Effector memory CD4-positive, alpha-beta T cell (primary cell): ENCODE measurements around the gene CNMD.

Experiments
- DNase-seq, 3 donors: peaks; one replicate each; pipeline ENCODE4 v3.0.0-alpha.2; 2020
- H3K27ac ChIP-seq: 2 replicates; pipeline ENCODE4 v1.7.0; 2013; ENCODE audit warnings: mild to moderate bottlenecking, low read length, moderate library complexity; ENCODE audit not compliant: insufficient read depth, poor library complexity, severe bottlenecking
- H3K27me3 ChIP-seq: replicated peaks from 2 replicates; pipeline ENCODE4 v1.7.0; 2013; ENCODE audit warnings: mild to moderate bottlenecking, low read length; ENCODE audit not compliant: insufficient read depth, control insufficient read depth, poor library complexity, severe bottlenecking
- H3K36me3 ChIP-seq: 2 replicates; pipeline ENCODE4 v1.7.0; 2013; ENCODE audit warnings: mild to moderate bottlenecking, low read length, moderate library complexity; ENCODE audit not compliant: control insufficient read depth, insufficient read depth
- H3K4me1 ChIP-seq: 2 replicates; pipeline ENCODE4 v1.7.0; 2013; ENCODE audit warnings: low read length, mild to moderate bottlenecking; ENCODE audit not compliant: control insufficient read depth, insufficient read depth, poor library complexity, severe bottlenecking
- H3K4me3 ChIP-seq: 2 replicates; pipeline ENCODE4 v1.7.0; 2013; ENCODE audit warnings: low read length, low read depth, mild to moderate bottlenecking; ENCODE audit not compliant: insufficient read depth, poor library complexity, severe bottlenecking
- H3K9me3 ChIP-seq: 2 replicates; pipeline ENCODE4 v1.7.0; 2013; ENCODE audit warnings: mild to moderate bottlenecking, low read length, moderate library complexity; ENCODE audit not compliant: control insufficient read depth

CNMD gene

DNA sequence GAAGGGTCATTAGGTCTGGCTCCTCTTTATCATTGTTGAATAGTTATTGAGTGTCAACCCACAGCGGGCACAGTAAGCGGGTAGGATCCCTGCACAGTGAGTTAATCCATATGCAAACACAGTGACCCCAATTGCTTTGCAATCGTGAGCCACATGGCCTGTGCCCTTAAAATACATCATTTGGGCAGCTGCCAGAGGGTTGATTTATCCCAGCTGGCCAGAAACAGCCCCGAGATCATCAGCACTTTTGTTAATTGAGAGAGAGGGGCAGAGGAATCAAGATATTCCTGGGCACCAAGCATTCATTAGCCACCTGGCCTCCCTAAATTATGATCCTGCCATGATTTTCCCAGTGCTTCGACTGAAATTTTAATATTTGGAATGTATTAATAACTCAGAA is 9.8 kb upstream of the CNMD start:
- Histone ChIP-seq H3K4me1 (no peaks in the 10 kb centered on the region), H3K27ac (no peak overlapping the region), H3K36me3 (no peaks in the 10 kb centered on the region), H3K9me3 (no peaks in the 10 kb centered on the region), H3K27me3 (no peaks in the 10 kb centered on the region), H3K4me3 (no peak overlapping the region)
- no peak for DNase-seq

DNA sequence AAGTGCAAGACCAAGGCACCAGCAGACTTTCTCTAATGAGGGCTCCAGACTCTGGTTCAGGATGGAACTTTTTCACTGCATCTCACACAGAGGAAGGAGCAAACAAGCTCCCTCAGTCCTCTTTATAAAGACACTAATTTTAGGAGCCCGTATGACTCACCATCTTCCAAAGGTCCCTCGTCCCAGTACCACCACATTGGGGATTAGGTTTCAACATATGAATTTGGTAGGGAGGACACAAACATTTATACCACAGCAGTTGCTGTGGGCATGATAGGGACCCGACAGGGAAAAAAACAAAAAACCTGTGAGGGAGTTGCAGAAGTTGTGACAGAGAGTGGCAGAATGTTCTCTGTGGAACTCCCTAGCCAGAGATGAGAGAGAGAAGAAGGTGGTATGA is 6.5 kb upstream of the CNMD start:
- Histone ChIP-seq H3K4me3 (no peak overlapping the region), H3K36me3 (no peaks in the 10 kb centered on the region), H3K9me3 (no peaks in the 10 kb centered on the region), H3K27ac (no peak overlapping the region), H3K4me1 (no peaks in the 10 kb centered on the region), H3K27me3 (no peaks in the 10 kb centered on the region)
- DNase-seq = no peak

DNA sequence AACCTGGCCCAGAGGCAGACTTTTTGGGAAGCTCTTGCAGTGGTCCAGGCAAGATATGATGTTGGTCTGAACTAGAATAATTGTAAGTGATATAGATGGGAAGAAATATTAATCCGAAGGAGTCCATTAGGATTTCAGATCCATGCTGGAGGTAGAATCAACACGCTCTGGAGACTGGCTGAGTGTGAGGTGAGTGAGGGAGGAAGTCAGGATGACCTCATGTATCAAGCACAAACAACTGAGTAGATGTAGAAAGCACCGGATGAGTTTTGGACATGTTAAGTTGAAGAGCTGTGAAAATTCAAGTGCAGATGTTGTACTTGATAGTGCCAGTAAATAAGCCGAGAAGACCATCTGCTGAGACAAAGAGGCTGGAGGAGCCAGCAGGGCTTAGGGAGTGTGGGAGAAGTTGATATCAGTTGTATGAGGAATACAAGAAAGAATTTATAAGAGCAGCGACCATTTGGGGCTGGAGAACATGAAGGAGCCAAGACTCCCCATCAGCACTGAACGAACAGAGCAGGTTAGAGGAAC is 5.3 kb upstream of the CNMD start:
- no peaks in the 10 kb centered on the region for H3K9me3 ChIP-seq
- no peak for DNase-seq
- peaks cover 6% of the 10 kb centered on the region for H3K27me3 ChIP-seq
- no peaks in the 10 kb centered on the region for H3K4me1 ChIP-seq
- no peak overlapping the region for H3K4me3 ChIP-seq
- no peaks in the 10 kb centered on the region for H3K36me3 ChIP-seq
- no peak overlapping the region for H3K27ac ChIP-seq

DNA sequence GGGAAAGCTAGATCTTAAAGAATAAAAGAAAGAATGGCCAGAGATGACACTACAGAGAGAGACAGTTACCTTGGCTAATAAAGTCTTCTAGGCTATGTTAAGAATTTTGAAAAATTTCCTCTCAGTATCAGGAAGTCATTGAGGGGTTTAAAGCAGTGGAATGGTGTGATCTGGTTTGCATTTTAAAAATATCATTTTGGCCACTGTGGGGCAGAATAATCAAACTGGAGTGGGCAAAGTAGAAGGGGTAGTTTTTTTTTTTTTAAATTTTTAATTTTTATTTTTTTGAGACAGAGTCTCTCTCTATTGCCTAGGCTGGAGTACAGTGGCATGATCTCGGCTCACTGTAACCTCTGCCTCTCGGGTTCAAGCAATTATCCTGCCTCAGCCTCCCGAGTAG is 4.4 kb upstream of the CNMD start:
- no peak for DNase-seq
- no peaks in the 10 kb centered on the region for H3K9me3 ChIP-seq
- H3K27ac ChIP-seq = no peak overlapping the region
- H3K27me3 ChIP-seq = peaks cover 15% of the 10 kb centered on the region
- no peaks in the 10 kb centered on the region for H3K36me3 ChIP-seq
- no peak overlapping the region for H3K4me3 ChIP-seq
- peaks cover 4% of the 10 kb centered on the region for H3K4me1 ChIP-seq

DNA sequence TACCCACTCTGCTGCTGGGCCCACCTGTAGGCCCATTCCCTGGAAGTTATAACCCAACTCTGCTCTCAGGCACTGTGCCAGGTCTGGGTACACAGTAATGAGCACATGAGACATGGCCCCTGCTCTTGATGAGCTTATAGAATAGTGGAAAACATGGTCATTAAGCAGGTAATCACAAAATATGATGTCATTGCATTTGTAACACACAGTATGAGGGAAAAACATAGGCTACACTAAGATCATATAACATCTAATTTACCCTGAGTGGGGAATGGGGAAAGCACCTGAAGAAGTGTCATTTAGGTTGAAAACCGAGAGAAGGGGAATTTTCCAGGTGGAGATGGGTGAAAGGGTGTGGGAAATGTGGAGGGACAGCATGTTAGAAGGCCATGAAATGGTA is 3.9 kb upstream of the CNMD start:
- DNase-seq = no peak
- Histone ChIP-seq H3K27ac (no peak overlapping the region), H3K4me1 (peaks cover 4% of the 10 kb centered on the region), H3K36me3 (no peaks in the 10 kb centered on the region), H3K9me3 (no peaks in the 10 kb centered on the region), H3K4me3 (no peak overlapping the region), H3K27me3 (peaks cover 19% of the 10 kb centered on the region)

DNA sequence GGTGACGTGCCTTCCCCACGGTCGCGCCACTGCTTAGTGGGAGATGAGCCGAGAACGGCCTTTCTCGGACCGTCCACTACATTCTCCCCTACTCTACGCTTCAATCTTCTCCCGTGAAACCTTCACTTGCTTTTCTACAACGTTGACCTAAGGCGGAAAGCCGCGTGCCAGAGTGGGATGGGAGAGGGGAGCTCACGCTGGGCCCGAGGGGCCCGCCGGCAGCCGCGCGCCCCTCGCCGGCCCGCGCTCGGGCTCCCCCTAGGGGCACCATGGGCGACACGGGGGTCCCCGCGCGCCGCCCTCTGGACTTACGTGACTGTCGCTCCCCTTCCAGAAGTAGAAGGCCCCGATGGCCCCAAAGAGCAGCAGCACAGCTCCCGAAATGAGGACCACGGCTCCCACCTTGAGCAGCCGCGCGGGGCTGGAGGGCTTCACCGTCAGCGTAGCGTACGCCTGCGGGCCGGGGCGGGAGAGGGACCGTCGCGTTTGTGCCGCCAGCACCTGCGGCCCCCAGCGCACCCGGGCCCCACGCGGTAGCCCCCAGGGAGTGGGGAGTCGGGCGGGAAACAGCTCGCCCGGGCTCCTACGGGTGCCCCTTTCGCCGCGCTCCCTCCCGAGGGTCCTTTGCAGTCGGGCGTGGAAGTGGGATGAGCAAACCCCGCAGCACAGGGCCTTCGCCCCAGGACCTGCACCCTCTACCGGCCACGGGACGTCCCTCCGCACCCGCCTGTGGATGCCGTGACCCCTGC is 727 bp downstream of the CNMD start:
- Histone ChIP-seq H3K9me3 (no peaks in the 10 kb centered on the region), H3K36me3 (no peaks in the 10 kb centered on the region), H3K27me3 (peaks cover 20% of the 10 kb centered on the region), H3K4me1 (peaks cover 4% of the 10 kb centered on the region), H3K27ac (no peak overlapping the region), H3K4me3 (no peak overlapping the region)
- no peak for DNase-seq

DNA sequence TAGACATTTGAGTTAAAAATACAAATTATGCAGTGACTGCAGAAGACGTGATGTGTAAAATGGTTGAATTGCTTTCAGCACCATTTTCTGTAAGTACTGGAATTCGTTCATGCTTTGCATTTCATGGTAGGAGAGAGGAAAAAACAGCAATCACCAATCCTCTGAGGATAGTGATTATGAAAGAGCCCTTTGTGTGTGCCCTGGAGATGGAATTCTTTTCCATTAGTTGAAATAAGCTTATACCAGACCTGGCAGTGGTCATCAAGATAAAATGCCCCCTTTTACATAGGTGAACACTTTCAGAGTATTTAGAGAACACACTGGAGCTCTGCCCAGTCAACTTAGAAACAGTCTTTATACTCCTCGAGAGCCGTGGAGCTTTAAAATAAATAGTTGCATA is 1.7 kb downstream of the CNMD start:
- no peaks in the 10 kb centered on the region for H3K9me3 ChIP-seq
- peaks cover 4% of the 10 kb centered on the region for H3K4me1 ChIP-seq
- H3K27ac ChIP-seq = no peak overlapping the region
- H3K36me3 ChIP-seq = no peaks in the 10 kb centered on the region
- peaks cover 20% of the 10 kb centered on the region for H3K27me3 ChIP-seq
- no peak for DNase-seq
- no peak overlapping the region for H3K4me3 ChIP-seq

DNA sequence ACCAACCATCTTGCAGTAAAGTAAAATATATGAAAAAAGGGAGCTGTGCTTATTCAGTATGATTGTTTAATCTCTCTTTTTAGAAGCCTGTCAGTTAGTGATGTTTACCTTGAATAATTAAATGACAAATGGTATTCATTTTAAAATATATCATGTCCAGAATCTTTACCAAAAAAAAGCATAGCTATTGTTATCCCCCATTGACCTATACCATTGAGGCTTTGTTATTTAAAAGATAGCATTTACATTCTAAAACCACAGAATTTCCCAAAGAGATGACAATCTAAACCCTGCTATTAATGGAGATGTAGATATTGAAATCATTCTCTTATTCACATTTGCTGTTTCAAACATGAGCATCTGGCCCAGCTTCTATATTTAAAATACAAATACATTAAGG is 2.2 kb downstream of the CNMD start:
- H3K36me3 ChIP-seq = no peaks in the 10 kb centered on the region
- peaks cover 20% of the 10 kb centered on the region for H3K27me3 ChIP-seq
- DNase-seq = no peak
- no peak overlapping the region for H3K27ac ChIP-seq
- peaks cover 4% of the 10 kb centered on the region for H3K4me1 ChIP-seq
- no peak overlapping the region for H3K4me3 ChIP-seq
- no peaks in the 10 kb centered on the region for H3K9me3 ChIP-seq

DNA sequence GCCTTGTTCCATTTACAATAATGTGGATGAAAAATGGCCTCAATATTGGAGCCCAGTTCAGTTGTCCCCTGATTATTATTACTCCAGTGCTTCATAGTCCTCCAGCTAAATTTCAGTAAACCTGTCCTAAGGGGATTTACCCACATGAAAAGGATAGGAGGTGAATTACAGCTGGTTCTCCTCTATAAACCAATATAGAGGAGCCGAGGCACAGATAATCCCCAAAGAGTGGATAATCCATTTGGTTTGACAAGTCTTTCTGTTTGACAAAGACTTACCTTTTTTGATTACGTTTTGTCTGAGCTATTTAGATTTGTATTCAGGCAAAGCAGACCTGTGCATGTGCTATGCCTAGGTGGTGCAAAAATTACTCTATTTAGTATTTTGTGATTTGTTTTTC is 2.7 kb downstream of the CNMD start:
- Histone ChIP-seq H3K36me3 (no peaks in the 10 kb centered on the region), H3K9me3 (no peaks in the 10 kb centered on the region), H3K4me3 (no peak overlapping the region), H3K4me1 (peaks cover 4% of the 10 kb centered on the region), H3K27ac (no peak overlapping the region), H3K27me3 (peaks cover 20% of the 10 kb centered on the region)
- no peak for DNase-seq

DNA sequence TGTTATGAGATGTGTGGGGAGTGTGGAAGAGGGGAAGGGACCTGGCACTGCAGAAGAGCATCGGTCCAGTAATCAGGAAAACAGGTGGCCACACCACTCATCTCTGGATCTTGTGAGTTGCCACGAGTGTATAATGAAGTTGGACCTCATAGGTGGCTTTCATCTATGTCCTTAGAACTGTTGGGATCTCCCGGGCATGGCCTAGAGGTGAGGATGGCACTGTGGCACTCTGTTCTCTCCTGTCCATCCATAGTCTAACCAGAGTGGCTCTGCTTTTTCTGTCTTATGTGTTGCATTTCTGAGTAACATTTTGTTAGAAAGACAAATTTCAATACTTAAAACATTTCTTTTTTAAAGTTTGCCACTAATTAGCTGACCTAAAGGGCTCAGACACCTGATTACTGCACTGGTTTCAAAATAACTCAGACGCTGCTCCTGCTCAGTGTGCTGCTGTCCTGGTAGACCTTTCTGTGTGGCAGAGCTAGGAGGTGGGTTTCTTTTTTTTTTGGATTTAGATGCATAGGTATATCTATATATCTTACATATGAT is 5.5 kb downstream of the CNMD start:
- no peak overlapping the region for H3K27ac ChIP-seq
- no peak for DNase-seq
- H3K4me3 ChIP-seq = no peak overlapping the region
- no peaks in the 10 kb centered on the region for H3K9me3 ChIP-seq
- peaks cover 2% of the 10 kb centered on the region for H3K4me1 ChIP-seq
- peaks cover 6% of the 10 kb centered on the region for H3K27me3 ChIP-seq
- no peaks in the 10 kb centered on the region for H3K36me3 ChIP-seq
